A204.1 (cell line): ENCODE measurements around the gene DLX5.

Source experiments
- FAIRE-seq: peaks from 2 replicates; lab custom pipeline; 2012; peaks lifted over from hg19 to GRCh38; lab: Jason Lieb, UNC

The DLX5 gene

GRCh38 chr7:97005183-97006054 is 19.2 kb downstream of the DLX5 start, which contains the start of gene DLX6:
DLX6 (plus strand) TSS chr7:97005553; CDS start chr7:97005978, 425 bp downstream.
- FAIRE-seq: no peak

GRCh38 chr7:97004247-97005182 is 20.1 kb downstream of the DLX5 start:
- no peak for FAIRE-seq

- FAIRE-seq: no peak
Observed at GRCh38 chr7:97003262-97004246, 21.1 kb downstream of the DLX5 start.

GRCh38 chr7:97002555-97003261 is 21.9 kb downstream of the DLX5 start:
- FAIRE-seq: no peak

GRCh38 chr7:97001656-97002554 is 22.7 kb downstream of the DLX5 start:
- no peak for FAIRE-seq

- no peak for FAIRE-seq
Observed at GRCh38 chr7:97001221-97001620, 23.4 kb downstream of the DLX5 start.

- FAIRE-seq: no peak
Observed at GRCh38 chr7:96998744-96999143, 25.9 kb downstream of the DLX5 start.

GRCh38 chr7:96998333-96998732 is 26.3 kb downstream of the DLX5 start:
- no peak for FAIRE-seq

- no peak for FAIRE-seq
Observed at GRCh38 chr7:96997512-96998032, 27.1 kb downstream of the DLX5 start.

- no peak for FAIRE-seq
Observed at GRCh38 chr7:96996958-96997511, 27.6 kb downstream of the DLX5 start.

GRCh38 chr7:96996111-96996957 is 28.3 kb downstream of the DLX5 start:
- no peak for FAIRE-seq

- FAIRE-seq: no peak
Observed at GRCh38 chr7:96995406-96996110, 29.1 kb downstream of the DLX5 start.

- no peak for FAIRE-seq
Observed at GRCh38 chr7:96993980-96994379, 30.7 kb downstream of the DLX5 start.

- no peak for FAIRE-seq
Observed at GRCh38 chr7:96993094-96993865, 31.4 kb downstream of the DLX5 start.

- no peak for FAIRE-seq
Observed at GRCh38 chr7:96992192-96993005, 32.2 kb downstream of the DLX5 start.

- no peak for FAIRE-seq
Observed at GRCh38 chr7:96991546-96992191, 33.0 kb downstream of the DLX5 start.
